GM19455 (cell line): ENCODE measurements around the gene STRIP1.

Experiments used
- ATAC-seq: cut with Tn5 transposase; IDR thresholded peaks from one replicate; pipeline ENCODE4 v1.9.1; 2021; ENCODE audit not compliant: unreplicated experiment

Gene STRIP1, protein sequence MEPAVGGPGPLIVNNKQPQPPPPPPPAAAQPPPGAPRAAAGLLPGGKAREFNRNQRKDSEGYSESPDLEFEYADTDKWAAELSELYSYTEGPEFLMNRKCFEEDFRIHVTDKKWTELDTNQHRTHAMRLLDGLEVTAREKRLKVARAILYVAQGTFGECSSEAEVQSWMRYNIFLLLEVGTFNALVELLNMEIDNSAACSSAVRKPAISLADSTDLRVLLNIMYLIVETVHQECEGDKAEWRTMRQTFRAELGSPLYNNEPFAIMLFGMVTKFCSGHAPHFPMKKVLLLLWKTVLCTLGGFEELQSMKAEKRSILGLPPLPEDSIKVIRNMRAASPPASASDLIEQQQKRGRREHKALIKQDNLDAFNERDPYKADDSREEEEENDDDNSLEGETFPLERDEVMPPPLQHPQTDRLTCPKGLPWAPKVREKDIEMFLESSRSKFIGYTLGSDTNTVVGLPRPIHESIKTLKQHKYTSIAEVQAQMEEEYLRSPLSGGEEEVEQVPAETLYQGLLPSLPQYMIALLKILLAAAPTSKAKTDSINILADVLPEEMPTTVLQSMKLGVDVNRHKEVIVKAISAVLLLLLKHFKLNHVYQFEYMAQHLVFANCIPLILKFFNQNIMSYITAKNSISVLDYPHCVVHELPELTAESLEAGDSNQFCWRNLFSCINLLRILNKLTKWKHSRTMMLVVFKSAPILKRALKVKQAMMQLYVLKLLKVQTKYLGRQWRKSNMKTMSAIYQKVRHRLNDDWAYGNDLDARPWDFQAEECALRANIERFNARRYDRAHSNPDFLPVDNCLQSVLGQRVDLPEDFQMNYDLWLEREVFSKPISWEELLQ

GRCh38 chr1:110034451-110035235 lies at the start of gene STRIP1:
STRIP1 (plus strand) TSS chr1:110034624; CDS start chr1:110034638, 14 bp downstream.
- ATAC-seq, result peak; percentile 90

DNA sequence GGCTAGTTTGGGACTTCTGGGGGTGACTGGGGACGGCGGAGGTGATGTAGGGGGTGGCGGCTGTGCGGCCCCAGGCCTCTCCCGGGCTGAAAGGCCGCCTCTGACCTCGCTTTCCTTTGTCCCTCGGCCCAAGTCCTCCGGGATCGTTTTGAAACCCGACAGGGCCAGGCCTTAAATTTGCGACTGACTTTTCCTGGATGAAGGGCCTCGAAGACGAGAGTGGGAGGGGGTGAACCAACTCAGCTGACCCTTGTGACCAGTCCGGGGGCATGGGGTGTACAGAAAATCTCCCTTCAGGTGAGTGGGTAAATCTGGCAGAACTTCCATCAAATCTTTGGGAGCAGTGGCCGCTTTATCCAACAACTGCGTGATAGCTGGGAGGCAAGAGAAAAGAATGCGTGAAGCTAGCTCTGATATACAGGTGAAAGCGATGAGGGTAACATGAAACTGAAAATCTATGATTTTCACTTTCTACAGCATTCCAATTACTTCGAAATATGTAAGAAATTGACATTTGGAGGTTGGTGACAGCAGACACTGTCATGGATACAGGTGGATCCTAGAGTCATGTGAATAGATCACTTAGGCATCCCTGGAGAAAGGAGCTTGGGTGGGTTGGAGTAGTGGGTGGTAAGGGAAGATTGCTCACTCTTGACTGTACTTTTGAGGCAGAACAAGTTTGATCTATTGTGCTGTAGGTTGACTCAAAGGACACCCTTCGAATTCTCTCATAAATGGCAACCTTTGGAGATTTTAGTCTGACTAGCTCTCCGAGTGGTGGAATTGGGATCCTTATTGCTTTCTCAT lies 49.0 kb upstream of the STRIP1 start:
- ATAC-seq, result no peak

DNA sequence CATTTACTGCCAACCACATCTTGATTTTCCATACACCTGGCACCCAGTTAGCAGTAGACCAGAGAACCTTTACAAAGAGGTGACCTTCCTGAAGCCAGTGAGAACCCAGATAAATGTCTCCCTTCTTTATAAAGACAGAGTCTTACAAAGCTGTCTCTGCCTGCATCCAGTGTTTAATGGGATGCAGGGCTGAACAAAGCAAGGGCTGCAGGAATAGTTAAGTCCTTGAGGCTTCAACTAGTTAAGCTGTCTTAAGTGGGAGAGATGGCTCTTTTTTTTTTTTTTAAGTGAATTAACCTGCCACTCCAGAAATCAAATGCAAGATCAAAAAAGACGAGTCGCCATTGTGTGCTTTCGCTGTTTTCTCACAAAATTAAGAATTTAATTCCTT lies 48.4 kb upstream of the STRIP1 start:
- no peak for ATAC-seq

DNA sequence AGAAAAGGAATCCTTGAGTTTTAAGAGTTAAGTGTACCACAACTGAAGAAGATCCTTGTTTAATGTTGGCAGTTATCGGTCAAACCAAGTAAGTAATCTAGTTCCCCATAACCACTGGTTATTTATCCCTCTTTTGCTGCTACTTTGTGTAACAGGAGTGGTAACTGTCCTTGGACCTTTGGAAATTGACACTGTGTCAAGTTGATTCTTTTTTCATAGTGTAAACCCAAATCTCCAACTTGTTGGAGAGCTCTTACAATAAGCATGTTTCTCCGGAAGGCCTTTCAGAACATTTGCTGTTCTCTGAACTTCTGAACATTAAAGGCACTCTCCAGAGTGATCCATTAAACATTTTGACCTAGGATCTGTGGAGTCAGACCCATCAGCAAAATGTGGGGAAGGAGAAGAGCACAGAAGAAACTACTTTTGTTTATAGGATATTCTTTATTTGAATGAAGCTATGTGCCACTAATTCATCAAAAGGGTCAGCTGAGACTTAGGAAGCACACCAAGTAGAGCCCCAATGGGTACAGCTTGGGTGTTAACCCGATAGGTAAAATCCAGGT lies 46.0 kb upstream of the STRIP1 start:
- no peak for ATAC-seq

DNA sequence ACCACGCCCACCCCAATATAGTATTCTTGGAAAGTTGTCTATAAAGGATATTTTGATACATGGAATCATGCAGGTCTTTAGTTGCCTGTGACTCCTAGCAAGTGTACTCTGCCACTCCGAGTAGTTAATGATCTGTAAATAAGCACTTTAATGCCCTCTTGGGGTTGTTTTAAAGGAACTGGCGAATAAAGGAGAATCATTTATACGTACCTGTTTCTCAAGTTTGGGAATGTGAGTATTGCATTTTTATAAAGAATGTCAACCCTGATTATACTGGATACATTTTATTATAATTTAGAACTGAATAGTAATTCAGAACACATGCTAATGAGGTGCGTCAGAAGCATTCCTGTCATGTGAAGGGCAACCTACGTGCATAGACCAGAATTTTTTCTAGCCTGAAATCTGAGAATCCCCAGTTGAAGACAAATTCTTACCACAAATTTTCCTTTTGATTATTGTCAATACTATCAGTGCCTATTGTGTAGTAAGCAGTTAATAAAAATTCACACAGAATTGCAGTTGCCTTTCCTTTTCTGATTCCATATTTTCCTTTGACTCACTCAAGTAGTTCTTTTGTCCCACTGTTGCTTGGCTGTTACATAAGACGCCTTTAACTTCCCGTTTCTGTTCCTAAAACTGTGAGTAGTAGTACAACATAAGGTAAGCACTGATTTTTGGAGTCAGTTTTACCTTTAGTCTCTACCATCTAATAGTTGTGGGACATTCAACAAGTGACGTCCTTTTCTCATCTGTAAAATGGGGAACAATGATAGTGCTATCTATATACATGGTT lies 44.7 kb upstream of the STRIP1 start:
- ATAC-seq, result no peak

GRCh38 chr1:109990302-109990653 lies 44.1 kb upstream of the STRIP1 start:
- no peak for ATAC-seq

DNA sequence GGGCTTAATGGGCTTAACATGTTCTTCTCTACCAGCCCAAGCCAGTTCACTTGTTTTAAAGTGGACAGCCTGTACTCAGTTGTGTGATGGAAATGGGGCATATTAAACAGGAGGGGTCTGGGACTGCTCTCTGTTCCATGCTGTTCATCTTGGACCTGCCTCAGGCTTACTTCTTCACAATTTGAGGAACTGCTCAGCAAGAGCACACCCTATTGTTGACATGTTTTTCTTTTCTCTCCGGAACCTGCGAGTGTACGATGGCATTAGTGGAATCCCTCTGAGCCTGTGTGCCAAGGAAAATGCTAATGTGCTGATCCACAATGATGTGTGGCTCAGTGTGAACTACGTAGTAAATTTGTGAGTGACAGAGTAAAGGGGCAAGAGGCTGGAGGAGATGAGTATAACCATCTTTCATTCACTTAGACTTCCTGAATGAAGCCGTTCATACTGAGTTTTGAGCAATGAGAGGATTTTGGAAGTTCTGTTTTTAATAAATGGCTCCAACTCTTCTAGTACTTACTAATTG lies 43.0 kb upstream of the STRIP1 start:
- no peak for ATAC-seq

DNA sequence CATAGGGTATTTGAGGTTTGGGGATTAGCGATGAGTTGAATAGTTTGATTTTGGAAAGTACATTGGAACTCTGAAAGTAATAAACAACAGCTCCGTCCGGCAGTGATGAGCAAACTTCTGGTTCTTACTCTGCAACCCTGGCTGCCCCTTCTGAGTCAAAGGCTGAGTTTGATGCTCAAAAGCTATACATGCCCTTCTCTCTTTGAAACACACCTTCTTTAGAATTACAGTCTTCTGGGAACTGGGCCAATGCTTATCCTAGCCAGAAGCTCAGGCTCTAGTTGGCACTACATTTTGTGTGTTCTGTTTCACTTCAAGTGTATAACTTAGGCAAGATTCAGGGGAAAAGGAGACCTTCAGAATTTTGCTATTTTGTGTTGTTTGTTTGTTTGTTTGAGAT lies 40.5 kb upstream of the STRIP1 start:
- no peak for ATAC-seq

DNA sequence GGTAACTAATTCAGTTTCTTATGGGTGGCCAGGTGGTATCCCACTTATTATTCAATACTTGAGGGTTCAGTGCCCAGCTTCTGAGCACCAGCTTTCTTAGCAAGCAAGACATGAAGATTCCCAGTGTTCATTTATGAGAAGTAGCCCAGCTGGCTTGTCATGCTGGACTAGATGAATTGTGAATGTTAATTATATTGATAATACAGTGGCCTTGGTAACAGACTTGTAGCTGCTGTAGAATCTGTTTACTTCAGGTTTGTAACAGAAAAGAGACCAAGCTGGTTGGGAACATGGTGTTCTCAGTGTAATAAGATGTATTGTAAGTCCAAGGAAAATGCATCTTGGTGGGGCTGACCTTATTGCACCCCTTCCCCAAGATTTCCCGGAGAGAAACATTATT lies 39.8 kb upstream of the STRIP1 start:
- ATAC-seq, result no peak

DNA sequence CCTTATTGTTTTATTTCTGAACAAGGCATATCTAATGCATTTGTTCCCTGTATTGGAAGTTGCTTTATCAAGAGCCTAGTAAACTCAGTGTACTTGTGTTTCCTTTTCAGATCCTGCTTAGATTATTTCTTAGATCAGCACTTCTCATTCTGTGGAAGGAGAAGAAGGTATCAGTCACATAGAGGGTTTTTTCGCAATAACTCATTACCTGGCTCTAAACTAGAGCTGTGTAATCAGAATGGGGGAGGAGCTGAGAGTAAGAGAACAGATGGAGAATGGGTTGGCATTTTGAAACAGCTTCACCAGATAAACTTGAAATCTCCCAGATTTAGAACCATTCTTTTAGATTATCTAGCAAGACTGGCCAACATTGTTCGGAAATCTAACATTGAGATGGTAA lies 38.9 kb upstream of the STRIP1 start:
- no peak for ATAC-seq

DNA sequence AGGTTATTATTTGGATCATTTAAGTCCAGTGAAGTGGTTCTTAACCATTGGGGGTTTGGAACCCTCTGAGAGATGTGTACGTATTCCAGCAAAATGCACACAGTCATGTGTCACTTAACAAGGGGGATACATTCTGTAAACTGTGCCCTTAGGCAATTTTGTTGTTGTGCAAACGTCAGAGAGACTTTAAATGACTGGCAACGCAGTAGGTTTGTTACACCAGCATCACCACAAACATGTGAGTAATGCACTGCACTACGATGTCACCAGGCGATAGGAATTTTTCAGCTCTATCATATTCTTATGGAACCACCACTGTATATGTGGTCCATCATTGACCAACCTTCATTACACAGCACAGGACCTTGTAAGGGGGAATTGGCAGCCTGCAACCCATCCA lies 37.9 kb upstream of the STRIP1 start:
- ATAC-seq, result no peak

- ATAC-seq, result no peak
These were observed 37.1 kb upstream of the STRIP1 start for GRCh38 chr1:109997204-109997866.

DNA sequence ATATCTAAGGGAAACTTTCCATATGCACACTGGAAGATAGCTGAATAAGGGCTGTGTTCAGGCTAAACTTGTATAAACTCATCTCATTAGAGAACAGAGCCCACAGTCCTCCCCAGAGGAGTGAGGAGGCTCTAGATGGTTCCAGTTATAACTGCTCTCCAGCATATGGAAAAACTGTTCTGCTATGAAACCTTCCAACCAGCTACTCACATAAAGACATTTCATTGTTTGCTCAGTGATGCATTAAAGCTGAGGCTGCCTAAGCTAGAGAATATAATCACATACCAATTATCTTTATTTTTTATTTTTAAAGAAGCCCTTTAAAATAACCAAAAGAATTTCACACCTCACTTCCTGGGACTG lies 36.6 kb upstream of the STRIP1 start:
- ATAC-seq, result no peak

DNA sequence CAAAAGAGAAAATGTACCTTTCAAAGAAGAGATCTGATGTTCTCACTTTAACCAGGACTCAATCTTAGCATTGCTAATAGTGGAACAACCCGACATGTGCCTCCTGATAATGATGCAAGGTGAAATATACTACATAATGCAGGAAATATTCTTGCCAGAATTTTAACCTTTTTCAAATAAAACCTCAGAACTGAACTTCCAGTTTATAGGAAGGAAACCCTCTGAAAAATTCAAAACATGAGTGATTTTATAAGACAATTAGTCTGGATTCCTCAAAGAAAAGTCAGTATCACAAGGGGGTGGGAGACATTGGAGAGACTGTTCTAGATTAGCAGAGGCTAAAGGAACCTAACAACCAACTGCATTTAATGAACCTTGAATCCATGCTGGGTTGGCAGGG lies 31.7 kb upstream of the STRIP1 start:
- ATAC-seq, result no peak

DNA sequence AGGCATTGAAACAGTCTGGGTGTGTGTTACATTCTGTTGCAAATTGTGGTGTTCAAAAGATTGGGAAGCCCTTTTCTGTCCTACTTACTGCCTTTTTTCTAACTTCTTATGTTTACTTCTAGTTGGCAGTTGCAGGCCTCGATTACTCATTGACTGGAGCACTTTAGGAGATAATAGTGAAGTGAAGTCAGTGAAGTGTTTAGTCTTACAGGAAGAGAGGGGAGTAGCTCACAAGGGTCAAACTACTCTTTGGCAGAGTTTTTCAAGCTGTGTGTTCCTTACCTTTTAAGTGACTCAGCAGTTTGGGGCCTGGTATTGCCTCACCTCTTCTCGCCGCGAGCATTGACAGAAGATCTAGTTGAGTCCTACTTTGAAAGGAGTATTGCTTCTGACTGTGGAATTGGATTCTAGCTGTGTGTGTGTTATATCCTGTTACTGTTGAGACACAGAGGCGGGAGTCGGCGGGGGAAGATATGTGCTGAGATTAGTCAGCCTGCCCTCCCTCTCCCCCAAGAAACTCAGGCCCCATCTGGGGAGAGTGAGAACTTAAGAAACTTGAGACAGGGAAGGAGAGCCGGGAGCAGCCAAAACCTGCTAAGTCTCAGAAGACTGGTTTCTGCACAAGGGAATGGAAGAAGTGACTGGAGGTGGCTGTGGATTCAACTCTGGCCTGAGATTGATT lies 30.5 kb upstream of the STRIP1 start:
- ATAC-seq, result peak; percentile 67

DNA sequence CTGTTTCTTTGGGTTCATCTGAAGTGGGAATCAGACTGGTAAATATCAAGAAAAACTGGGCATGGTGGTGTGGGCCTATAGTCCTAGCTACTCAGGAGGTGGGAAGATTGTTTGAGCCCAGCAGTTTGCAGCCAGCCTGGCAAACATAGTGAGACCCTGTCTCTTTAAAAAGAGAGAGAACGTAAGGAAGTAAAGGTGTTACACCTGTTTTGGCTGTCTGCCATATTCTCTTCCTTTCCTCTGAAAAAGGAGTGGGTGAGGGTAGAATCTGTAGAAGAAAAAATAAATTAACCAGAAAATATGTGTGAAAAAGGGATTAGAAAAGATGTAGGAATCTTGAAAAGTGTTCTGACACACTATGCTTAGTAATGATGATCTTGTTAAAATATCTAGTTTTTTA lies 29.8 kb upstream of the STRIP1 start:
- no peak for ATAC-seq

GRCh38 chr1:110005971-110006370 lies 28.5 kb upstream of the STRIP1 start:
- ATAC-seq, result no peak

DNA sequence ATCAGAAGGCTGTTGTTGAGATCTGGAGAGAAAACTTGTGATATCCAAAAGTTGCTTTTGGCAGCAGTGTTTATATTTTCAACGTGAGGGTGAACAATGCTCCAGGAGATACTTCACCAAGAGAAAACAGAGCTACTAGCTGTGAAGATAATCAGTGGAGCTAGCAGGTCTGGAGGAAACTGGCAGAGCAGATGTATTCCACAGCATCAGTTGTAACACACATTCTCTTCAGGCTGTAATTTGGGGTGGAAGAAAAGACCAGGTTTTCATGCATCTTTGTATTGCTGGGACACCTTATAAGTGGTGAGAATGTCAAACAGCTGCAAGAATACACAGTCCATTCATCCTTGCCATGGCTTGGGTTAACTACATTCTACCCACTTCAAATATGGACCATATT lies 27.9 kb upstream of the STRIP1 start:
- ATAC-seq, result no peak
